ENCODE data around the gene TMEM247.

- TF ChIP-seq CTCF (IDR thresholded peaks at IDR 0.05; ENCODE audit: extremely low read depth in 1 of 2, insufficient read depth in 1 of 2, low read depth in 1 of 2, low read length in 2 of 2): no peak
- no peak for TF ChIP-seq POLR2A (IDR thresholded peaks at IDR 0.05; ENCODE audit: low read depth, low read length)
- TF ChIP-seq MAX (IDR thresholded peaks at IDR 0.05; ENCODE audit: insufficient read depth, insufficient read length): no peak
- TF ChIP-seq EZH2 (IDR thresholded peaks at IDR 0.05; ENCODE audit: borderline replicate concordance, low read depth, low read length, severe bottlenecking): no peak
- TF ChIP-seq MYC (IDR thresholded peaks at IDR 0.05; ENCODE audit: low read depth, low read length): no peak
Observed at GRCh38 chr2:46460241-46460921, 19.0 kb upstream of the TMEM247 start.
